Posterior cingulate gyrus (tissue), 11 donors: ENCODE data around the gene OAS3.
"Not testable (repeated sequence)": the region's sequence is repeated elsewhere in the genome, so short reads cannot be mapped to it uniquely, and the experiment has no call there.

Experiments
- DNase-seq, 10 donors: peaks; one replicate each; pipeline versions ENCODE4 v3.0.0 to v3.0.0-alpha.2; 2020 to 2021; ENCODE audit warnings: mixed read lengths in 3 of 10
- intact Hi-C: fragments of 100-400 bp; cut with DNase I; formaldehyde crosslinking; loops from one replicate; pipeline ENCODE4 v1.15.1; 2023

The OAS3 gene

GRCh38 chr12:112978163-112979040 lies 40.1 kb downstream of the OAS3 start, which contains the start of gene OAS2:
OAS2 (plus strand) TSS chr12:112978519; CDS start chr12:112978609, 90 bp downstream.
- intact Hi-C loops, result no loop called here
- peak in 1 of 10 donors; percentile 79 for DNase-seq

GRCh38 chr12:112979041-112979680 lies 40.9 kb downstream of the OAS3 start:
- intact Hi-C loops, result no loop called here
- DNase-seq, result no peak

- DNase-seq, result no peak
Observed at GRCh38 chr12:112980491-112981158, 42.4 kb downstream of the OAS3 start.

GRCh38 chr12:112985642-112986290 lies 47.5 kb downstream of the OAS3 start:
- intact Hi-C loops, result no loop called here
- DNase-seq, result no peak

More at GRCh38 chr12:112980491-112981158, 42.4 kb downstream of the OAS3 start:
- intact Hi-C loops, result no loop called here

GRCh38 chr12:112986291-112986800 lies 48.1 kb downstream of the OAS3 start:
- DNase-seq, result no peak
- intact Hi-C loops, result no loop called here

- intact Hi-C loops, result no loop called here
- DNase-seq, result no peak
Observed at GRCh38 chr12:112987561-112987960, 49.3 kb downstream of the OAS3 start.

GRCh38 chr12:112988224-112988623 lies 50.0 kb downstream of the OAS3 start:
- intact Hi-C loops, result no loop called here

GRCh38 chr12:112988823-112989385 lies 50.6 kb downstream of the OAS3 start:
- DNase-seq, intact Hi-C loops: not testable (repeated sequence)

More at GRCh38 chr12:112988224-112988623, 50.0 kb downstream of the OAS3 start:
- DNase-seq, result no peak

- intact Hi-C loops, result loop anchor here (5.0 kb wide), 2 partner anchors 37 to 182 kb away; no protein-coding TSS in a partner anchor
- no peak for DNase-seq
Observed at GRCh38 chr12:112989806-112990205, 51.5 kb downstream of the OAS3 start.

GRCh38 chr12:112992541-112993398 lies 54.5 kb downstream of the OAS3 start:
- intact Hi-C loops, result loop anchor here (5.0 kb wide), 2 partner anchors 35 to 180 kb away; no protein-coding TSS in a partner anchor
- peak in 5 of 10 donors; percentile 18 to 82 (median 41) for DNase-seq

- intact Hi-C loops, result no loop called here
- DNase-seq, result no peak
Observed at GRCh38 chr12:112995008-112995407, 56.7 kb downstream of the OAS3 start.

GRCh38 chr12:112996501-112996900 lies 58.2 kb downstream of the OAS3 start:
- intact Hi-C loops, result no loop called here
- no peak for DNase-seq

- no peak for DNase-seq
- intact Hi-C loops, result no loop called here
Observed at GRCh38 chr12:112997506-112997905, 59.2 kb downstream of the OAS3 start.

- intact Hi-C loops, result no loop called here
- no peak for DNase-seq
Observed at GRCh38 chr12:112998987-112999767, 60.9 kb downstream of the OAS3 start.

GRCh38 chr12:113000433-113000832 lies 62.2 kb downstream of the OAS3 start:
- no peak for DNase-seq
- intact Hi-C loops, result no loop called here

- DNase-seq, result no peak
- intact Hi-C loops, result no loop called here
Observed at GRCh38 chr12:113002155-113002554, 63.9 kb downstream of the OAS3 start.

GRCh38 chr12:113002676-113003075 lies 64.4 kb downstream of the OAS3 start:
- intact Hi-C loops, result no loop called here
- DNase-seq, result no peak

- DNase-seq, result no peak
- intact Hi-C loops, result no loop called here
Observed at GRCh38 chr12:113003636-113004035, 65.4 kb downstream of the OAS3 start.
